Activated CD4-positive, alpha-beta T cell treated with anti-CD3 and anti-CD28 coated beads, Interleukin-2, amount 50 U/mL, for 48 hours (primary cell): ENCODE results near the gene SMC1A.

Experiments used
- DNase-seq, 2 experiments: peaks; one replicate each; pipeline ENCODE4 v3.0.0-alpha.2; 2020

The SMC1A gene

GRCh38 chrX:53337101-53337500 is 85.4 kb downstream of the SMC1A start:
- DNase-seq: no peak

DNA sequence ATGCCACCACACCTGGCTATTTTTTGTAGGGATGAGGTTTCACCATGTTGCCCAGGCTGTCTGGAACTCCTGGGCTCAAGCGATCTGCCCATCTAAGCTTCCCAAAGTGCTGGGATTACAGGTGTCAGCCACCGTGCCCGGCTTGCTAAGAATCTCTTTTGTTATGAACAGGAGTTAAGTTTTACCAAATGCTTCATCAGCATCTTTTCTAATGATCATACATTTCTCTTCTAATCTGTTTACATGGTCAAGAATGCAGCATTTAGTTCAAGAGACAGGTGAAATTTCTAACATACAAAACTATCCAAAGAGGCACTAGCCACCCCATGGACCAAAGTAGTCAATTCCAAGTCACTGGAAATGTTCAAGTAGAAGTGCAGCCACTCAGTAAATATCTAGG is 88.6 kb downstream of the SMC1A start:
- no peak for DNase-seq

DNA sequence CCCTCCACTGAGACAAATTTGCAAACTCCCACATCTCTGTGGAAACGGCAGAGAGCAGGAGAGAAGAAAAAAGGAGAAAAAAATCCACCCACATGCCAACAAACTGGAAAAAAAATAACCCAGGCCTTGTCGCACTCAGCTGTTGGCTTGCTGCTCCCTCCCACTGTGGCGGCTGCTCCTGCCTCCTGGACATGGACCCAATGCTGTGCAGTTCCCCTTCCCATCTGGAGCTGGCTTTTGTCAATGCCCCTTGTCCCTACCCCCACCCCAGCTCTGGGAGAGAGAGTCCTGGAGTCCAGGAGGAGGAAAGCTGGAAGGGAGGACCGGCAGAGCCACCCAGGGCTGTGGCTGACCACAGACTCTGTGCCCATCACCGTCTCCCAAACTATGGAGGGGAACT is 90.2 kb downstream of the SMC1A start:
- DNase-seq: no peak

- no peak for DNase-seq
Measured at GRCh38 chrX:53330331-53330730, 92.1 kb downstream of the SMC1A start.

DNA sequence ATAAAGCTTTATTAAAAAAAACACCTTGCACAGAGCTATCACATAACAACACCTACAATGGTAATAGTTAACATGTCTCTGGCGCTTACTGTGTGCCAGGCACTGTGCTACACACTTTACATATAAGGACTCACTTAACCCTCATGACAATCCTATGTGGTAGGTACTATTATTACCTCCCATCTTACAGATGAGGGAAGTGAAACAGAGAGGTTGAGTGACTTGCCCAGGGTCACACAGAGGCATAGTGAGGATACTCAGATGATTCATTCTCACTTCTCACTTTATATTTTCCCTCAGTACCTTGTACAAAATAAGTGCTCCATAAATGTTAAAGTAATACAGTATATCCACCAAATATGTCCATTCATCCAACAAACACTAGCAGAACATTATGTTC is 97.7 kb downstream of the SMC1A start:
- no peak for DNase-seq
